NCI-H1417 (cell line): ENCODE measurements around the gene MTARC1.

Experiments
- DNase-seq, 3 experiments: peaks; one replicate each; lab custom pipeline; 2025; lab: John Stamatoyannopoulos, UW

The MTARC1 gene

DNA sequence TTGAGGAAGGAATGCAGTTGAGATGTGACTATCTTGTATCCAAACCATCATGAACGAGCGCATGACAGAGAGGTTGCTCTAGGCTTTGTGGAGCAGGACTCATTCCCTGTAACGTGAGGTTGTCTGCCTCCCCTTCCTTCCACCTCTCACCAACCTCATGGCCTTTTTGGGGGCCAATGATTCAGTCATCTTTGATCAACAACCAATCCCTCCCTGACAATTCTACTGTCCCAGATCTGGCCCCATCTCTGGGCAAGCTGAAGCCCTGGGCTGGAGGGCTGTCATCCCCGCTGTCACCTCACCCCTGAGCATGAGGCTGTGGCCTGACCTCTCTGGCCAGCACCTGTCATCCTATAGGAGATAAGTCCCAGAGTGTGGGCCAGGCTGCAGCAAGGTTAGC is 19.7 kb downstream of the MTARC1 start:
- DNase-seq: no peak

DNA sequence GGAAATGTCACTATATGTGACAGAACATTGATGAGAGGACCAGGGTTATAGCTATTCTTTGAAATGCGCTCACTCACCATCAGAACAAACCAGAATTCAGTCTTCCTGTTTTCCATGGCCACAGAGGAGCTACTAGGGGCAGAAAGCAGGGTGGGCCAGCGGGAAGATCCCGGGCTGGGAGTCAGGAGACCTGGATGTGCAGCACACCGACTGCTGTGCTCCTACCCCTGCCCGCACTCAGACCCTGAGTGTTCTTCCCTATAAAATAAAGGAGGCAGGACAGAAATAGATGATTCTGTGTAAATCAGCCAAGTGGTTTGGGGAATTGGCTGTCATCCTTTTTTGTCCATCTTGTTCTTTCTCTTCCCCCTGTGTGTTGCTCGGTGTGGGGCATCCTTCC is 21.0 kb downstream of the MTARC1 start:
- DNase-seq: no peak

DNA sequence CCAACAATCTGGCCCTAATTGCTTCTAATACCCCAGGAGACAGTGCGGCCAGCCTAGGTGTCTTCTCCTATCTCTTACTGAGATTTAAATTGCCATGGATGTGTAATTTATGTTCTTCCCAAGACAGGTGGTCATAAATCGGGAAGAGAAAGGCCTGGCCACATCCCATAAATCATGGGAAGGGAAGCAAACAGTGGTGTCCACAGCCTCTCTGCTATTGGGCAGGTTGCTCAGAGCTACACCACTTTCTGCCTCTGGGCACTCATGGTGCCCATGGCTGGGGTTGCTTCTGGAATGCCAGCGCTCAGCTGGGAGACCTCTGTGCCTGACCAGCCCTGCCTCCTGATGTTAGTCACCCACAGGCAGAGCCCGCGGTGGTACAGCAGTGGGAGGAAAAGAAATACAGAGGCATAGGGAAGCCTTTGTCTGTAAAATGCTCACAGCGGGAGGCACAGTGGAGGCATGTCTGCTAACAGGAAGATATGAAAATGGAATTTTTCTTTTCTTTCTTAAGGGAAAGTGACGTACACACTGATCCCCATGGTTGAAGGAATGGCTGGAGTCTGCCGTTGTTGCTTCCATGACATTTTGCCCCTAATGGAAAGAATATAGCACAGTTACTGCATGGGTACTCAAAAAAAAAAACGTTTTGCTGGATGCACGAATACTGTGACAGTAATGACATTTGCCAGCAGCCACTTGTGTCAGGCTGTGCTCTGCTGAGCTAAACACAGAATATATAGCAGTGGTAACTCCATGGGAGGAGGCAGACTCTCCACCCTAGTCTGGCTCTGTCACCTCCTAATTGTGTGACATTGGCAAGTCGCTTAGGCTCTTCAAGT is 21.9 kb downstream of the MTARC1 start:
- peak; percentile 47 to 95 (median 88) for DNase-seq

DNA sequence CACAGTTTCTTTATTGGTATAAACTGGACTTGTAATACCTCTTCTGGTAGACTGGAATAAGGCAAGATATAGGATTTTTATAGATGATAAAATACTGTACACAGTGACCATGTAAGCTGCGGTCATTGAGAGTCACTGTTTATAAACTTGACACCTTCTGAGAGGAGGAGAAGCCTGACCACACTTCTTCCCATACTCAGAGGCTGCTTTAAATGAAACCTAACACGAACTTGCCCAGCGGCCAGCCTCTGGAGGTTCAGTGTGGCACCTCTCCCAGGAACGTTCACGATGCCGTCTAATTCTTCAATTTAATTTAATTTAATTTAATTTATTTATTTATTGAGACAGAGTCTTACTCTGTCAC is 22.5 kb downstream of the MTARC1 start:
- no peak for DNase-seq

DNA sequence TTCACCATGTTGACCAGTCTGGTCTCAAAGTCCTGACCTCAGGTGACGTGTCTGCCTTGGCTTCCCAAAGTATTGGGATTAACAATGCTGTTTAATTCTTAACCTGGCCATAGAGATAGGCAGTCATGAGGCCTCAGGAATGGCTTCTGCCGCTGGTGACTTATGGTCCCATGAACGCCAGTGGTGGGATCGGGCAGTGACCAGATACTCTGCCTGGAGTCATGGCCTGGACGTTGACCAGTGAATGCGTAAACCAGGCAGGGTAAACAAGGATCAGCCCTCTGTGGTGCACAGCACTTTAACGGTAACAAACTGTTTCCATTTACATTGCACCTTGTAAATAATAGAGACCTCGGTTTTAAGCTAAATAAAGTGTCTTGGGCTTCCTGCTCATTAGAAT is 23.0 kb downstream of the MTARC1 start:
- DNase-seq: no peak

DNA sequence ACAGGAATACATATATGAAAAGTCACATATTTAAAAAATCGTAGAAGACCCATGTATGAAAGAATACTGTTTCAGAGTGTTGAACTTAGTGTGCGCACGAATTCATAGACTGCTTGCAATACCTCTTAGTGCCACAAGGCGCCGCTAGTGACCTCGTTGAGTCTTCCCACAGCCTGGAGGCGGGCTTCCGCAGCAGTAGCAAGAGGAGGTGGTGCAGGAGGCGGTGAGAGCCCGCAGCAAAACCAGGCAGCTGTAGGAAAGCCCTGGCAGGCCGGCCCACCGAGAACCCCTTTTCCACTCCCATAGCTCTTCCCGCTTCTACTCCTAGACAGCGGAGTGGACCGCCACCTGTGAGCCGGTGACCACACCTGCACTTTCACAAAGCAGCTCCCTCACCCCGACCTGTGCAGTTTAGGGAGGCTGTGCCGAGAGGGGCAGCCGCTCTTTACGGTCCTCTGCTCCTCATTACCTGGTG is 23.5 kb downstream of the MTARC1 start:
- peak; percentile 10 to 44 (median 29) for DNase-seq

DNA sequence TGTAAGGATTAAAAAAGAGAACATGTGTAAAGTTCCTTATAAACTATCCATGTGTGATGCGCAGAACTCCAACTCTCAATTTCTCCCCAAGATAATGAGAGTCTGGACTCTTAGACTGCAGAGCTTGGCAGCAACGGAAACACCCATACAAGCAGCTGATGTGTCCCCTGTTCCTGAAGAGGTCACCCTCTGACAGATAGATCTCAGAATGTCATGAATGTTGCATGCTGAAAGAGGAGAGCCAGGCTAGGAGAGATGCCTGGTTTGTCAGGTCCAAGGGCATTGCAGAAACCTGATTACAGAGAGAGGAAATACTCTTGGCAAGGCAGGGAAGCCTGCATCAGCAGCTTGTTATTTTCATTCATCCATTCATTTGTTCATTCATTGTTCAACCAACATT is 24.2 kb downstream of the MTARC1 start:
- no peak for DNase-seq

DNA sequence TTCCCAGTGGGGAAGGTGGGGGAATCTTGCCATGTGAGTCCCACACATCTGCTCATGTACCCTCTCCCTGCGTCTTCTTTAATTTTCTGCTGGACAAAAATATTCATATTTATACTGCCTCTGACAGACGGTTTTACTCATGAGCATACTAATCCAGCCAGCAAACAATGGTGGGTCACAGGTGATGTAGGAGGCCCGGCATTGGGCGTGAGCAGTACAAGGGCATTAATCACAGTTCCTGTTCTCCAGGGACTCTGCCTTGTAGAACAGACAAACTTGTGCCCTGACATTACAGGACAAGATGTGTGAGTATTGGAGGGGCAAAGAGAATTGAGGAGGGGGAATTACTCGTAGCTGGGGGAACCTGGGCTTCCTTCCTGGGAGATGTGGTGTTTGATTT is 25.0 kb downstream of the MTARC1 start:
- no peak for DNase-seq

DNA sequence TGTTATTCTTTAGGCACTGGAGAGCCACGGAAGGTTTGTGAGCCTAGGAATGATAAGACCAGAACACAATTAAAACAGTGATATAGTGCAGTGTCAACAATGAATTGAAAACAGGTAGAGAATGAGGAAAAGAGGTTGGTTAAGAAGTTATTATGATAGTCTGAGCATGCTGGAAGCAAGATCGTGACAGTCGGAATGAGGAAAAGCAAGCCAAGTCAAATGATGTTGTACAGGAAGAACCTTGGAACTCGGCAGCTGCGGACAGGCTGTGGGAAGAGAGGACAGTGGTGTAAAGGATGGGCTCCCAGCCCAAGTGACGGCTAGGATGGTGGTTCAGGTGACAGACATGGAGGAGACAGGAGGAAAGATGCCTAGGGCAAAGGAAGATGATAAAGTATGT is 25.6 kb downstream of the MTARC1 start:
- no peak for DNase-seq

DNA sequence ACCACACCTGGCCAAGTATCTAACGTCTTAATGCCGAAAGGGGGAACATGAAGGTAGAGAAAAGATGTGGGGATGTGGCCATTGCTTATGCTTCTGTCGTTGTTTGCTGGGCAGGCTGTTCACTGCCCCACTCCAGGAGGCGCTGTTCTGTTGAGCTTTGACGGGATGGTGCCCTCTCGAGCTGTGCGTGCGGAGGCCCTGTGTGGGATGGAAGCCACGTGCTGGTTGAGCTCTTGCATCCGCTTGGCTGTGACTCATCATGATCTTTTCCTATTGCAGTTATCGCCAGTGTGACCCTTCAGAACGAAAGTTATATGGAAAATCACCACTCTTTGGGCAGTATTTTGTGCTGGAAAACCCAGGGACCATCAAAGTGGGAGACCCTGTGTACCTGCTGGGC is 26.3 kb downstream of the MTARC1 start:
- no peak for DNase-seq

DNA sequence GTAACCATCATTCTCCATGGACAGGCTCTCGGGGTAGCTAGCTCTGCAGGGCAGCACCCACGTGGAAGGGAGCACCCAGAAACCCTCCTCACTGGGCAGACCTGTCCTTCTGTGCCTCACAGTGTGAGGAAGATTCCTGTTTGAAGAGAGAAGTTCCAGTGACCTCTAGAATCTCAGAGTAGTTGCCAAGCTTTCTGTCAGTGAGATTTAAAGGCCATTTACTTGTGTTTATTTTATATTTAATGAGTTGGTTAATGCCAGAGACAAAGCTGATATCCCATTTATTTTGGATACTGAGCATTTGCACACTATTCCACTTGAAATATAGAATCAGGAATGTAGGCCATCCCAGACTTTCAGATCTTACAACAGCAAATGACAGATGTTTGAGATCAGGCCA is 28.7 kb downstream of the MTARC1 start:
- no peak for DNase-seq

DNA sequence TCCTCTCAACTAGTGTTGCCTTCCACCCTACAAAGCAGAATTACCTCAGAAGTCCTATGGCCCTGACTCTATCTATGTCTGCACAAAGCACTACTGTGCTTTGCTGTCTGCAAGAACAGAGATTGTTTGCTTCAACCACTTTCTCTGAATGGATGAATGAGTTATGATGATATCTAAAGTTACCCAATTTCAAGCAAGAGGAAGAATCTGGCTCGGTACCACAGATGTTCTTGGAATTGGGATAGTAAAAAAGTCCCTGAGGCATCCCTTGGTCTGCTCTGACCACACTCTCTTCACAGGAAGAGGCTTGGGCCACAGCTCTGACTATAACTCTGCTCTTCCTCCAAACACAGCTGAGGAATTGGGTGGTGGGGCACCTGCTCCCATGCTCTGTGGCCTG is 31.2 kb downstream of the MTARC1 start:
- no peak for DNase-seq

DNA sequence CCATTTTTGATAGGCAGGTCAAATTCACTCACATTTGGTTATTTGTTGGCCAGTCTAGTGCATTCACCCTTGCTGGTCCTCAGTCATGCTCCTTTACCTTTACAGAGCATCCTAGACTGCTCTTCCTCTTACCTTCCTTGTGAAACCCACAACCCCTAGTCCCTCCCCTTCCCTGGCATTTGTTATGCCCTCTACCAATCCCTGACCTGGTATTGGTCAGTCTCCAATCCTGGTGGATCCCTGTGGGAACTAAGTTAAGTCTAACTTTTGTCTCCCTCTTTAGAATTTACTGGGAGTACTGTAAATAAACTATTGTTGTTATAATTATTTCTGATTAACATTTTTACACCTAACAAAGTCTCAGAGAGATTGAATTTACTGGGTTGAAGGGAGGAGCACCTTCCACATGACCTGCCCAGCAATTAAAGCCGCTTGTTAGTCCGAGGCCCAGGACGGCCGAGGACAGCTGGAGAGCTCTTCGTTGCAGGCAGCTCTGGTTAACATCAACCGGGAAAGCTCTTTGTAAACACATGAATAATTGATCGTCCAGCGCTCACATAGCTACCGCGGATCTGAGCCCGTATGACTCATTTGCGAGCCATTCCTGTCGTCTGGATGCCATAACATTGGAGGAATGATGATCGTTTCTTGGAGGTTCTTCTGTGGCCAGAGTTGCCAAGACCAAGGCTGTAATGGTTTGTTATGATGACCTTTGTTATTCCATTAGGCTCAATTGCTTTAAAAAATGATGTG is 31.9 kb downstream of the MTARC1 start:
- DNase-seq: no peak

DNA sequence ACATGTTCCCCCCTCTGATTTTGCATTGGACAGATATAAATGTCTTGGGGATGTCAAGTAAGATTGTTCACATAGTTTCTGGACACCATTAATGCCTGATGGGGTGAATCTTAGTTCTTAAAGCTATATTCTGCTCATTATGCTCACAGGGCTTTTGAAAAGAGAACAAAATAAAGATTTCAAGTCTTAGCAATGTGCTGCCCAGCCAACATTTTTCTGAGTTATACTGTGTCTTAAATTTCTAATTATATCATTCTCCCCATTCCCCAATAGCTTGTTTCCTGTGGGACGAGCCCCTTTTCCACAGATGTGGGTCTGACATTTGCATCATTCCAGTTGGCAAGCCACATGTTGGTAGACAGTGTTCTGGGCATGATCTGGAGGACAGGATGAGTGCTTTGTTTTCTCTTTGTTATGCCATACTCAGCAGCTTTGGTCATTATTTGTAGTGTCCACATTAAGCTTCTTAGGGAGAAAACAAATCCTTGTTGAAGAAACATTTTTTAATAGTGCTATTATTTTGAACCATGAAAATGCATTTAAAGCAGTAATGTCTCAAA is 32.8 kb downstream of the MTARC1 start:
- no peak for DNase-seq

DNA sequence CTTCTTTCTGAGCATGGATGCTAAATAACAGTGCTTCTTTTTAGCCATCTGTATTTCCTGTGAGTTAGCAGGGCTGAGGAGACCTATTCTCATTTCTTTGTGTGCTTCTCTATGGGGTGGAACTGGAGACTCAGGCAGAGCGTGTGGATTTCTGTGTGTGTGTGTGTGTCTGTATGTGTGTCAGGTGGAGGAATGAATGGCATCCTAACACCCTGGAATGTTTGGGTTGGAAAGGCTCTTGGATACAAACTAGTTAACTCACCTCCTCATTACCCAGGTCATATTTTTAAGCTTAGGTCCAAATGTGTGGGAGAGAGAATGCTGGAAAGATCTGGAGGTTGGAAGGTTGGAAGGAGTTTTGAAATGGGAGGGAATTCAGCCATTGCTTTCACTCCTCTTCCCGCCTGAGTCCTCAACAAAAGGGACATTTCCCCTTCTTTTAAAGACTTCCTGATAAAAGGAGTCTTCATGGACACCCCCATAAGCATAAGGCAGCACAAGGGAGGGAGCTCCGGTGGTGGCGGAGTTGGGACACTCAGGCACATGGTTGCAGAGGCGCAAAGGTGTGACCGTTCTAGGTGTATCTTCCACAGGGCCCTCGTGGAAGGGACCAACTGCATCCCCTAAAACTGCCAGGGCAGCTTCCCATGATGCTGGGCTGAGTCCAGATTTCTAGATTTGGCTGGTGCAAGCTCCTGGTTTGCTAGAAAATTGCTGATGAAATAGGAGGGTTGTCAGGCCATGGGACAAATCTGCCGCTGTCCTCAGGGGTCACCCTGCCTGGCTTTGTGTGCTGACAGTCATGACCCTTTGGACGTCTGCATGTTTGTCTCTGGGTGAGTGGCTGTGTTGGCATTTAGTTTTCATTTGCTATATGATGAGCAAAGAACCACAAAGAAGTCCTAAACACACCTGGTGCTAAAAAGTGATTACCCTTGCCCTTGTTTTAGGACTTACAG is 37.6 kb downstream of the MTARC1 start:
- DNase-seq: no peak

DNA sequence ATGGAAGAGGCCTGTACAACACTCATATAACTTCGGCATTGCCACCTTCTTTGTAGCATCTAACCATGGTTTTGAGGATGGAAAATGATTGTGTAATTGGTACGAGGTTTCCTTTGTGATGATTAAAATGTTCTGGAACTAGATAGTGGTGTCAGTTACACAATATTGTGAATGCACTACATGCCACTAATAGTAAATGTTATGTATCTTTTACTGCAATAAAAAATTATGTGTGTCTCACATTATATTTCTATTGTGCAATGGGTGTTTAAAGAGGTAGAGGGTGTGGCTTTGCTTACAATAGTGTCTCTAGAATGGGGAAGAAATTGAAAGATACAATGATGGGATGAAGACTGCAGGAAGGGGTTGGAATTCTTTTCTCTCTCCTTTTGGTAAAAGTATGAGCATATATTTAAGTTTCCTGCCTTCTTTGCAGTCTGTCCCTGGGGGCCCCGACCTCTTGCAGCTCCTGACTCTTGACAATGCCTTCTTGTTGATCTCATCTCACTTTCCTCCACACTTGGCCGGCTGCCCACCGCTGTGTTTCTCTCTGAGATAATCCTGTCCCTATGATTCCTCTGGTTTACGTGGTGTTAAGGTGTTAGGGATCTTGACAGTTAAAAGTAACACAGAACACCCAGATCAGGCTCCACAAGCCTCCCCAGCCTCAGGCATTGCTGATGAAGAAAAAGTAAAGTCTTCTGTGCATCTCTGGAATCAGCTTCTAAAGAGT is 39.3 kb downstream of the MTARC1 start:
- no peak for DNase-seq

DNA sequence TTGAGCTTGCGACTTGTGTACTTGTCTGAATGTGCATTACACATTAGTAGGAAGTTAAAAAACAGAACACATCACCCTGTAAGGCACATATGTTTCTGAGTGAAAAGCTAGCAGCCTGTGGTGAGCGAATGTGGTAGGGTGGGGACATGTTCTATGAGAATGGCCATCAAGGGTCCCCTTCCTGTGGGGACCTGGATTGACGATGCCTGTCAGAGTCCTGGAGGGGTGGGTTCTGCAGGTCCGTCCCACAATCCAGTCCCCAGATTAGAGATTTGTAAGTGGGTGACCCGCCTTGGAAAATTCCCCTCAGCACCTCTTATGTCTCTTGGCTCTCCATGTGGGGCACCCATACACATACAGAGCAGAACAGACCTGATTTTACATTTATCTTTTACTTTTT is 40.0 kb downstream of the MTARC1 start:
- no peak for DNase-seq

DNA sequence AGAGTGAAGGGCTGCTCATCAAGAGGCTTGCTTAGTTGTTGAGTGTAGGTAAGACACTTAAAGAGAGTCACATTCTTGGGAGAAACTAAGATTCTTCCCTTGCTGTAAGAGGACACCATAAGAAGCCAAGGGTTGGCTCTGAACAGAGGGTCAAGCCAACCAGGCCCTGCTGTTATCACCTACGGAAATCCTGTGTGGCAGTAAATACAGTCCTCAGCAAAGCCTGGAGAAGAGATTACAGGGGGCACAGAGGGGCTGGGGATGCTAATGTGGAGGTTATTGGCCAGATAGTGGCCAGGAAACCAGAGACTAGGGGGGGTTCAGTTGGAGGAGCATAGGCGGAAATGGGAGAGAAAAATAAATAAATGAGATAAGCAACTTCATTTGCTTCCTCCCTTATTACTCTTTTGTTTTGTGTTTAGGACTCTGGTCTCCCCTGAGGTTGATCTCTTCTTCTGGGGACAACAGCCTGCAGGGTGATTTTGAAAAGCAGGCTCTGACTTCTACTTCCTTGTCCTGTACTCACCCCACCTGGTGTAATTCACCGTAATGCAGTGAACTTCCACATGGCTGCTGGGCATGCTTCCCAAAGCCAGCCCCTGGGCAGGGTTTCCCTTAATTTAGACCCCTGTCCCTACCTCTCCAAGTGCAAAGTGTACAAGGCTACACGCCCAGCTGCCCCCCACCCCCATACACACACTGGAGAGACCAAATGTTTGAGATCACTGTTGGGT is 40.9 kb downstream of the MTARC1 start:
- DNase-seq: peak in 1 of 3 experiments; percentile 15

DNA sequence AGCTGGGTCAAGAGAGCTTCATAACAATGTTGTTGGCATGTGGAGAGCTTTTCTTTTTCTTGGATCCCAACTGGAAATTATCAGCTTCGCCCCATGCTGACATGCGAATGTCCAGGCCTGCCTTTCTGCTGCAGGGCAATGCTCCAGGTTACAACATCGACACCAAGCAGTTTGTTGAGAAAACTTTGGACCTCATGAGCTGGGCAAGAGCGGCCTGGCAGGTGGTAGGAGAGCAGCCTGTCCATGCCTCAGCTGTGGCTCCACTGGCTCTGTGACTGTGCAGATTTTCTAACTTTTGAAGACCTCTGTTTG is 41.4 kb downstream of the MTARC1 start:
- peak in 1 of 3 experiments; percentile 58 for DNase-seq

DNA sequence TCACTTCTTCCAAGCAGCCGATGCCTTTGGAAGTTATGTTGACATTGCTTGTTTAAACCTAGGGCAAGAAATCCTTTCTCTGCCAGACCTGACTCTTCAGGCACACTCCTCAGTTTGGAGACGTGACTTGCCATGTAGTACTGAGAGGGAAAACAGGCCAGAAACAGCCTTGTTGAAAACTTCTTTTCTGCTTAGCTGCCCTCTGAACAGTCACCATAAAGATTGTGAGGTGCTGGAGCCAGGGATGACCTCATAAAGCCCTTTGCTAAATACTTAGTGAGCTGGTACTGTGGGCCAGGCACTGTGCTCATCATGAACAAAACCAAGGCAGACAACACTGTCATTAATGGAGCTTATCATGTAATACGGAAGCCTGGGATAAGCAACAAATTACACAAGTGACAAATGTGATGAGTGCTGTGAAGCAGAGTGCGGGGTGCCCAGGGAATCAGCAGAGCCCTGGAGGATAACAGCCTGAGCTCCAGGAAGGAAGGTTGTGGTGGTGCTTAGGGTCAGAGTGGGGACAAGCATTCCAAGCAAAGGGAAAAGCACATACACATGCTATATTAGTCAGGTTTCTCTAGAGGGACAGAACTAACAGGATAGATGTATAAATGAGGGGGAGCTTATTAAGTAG is 42.4 kb downstream of the MTARC1 start:
- no peak for DNase-seq
